Body of pancreas (tissue), 4 donors: Measurements from ENCODE around the gene GAL.

Source experiments
- POLR2A ChIP-seq, 3 donors: fragments of 450-650 bp; IDR thresholded peaks; one replicate each; pipeline ENCODE4 v1.6.1; 2016; ENCODE audit warnings: antibody characterized with exemption in 3 of 3, mild to moderate bottlenecking in 2 of 3
- TF ChIP-seq, protein P1 (sequence below), 7 experiments: fragments of 450-650 bp in 4 of 7; fragments of 200-600 bp in 3 of 7; sonication (generic) in 3 of 7; IDR thresholded peaks; one replicate each; pipeline ENCODE4 v1.5.1; 2016 to 2019; ENCODE audit warnings: antibody characterized with exemption in 7 of 7

DNA sequence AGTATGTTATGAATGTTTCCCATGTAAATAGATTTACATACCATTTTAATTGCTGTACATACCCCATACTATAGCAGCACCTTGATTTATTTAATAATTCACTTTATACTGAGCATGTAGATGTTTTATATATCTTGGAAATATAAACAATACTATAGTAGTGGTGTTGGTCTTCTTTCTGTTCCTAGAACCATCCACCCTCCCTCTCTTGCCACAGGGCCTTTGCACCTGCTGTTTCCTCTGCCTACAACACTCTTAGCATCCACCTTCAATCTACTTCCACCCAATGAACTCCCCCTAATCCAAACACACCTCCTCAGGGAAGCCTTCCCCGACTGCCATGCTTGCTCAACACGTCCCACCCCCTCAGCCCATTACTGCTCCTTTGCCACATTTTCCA is 36.7 kb downstream of the GAL start:
- TF ChIP-seq, protein P1, sequence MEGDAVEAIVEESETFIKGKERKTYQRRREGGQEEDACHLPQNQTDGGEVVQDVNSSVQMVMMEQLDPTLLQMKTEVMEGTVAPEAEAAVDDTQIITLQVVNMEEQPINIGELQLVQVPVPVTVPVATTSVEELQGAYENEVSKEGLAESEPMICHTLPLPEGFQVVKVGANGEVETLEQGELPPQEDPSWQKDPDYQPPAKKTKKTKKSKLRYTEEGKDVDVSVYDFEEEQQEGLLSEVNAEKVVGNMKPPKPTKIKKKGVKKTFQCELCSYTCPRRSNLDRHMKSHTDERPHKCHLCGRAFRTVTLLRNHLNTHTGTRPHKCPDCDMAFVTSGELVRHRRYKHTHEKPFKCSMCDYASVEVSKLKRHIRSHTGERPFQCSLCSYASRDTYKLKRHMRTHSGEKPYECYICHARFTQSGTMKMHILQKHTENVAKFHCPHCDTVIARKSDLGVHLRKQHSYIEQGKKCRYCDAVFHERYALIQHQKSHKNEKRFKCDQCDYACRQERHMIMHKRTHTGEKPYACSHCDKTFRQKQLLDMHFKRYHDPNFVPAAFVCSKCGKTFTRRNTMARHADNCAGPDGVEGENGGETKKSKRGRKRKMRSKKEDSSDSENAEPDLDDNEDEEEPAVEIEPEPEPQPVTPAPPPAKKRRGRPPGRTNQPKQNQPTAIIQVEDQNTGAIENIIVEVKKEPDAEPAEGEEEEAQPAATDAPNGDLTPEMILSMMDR (IDR thresholded peaks at IDR 0.05) = no peak
- TF ChIP-seq POLR2A (IDR thresholded peaks at IDR 0.05) = no peak
